ENCODE data around the gene HDAC4.

HDAC4 gene

GRCh38 chr2:239139566-239139965, 261.3 kb downstream of the HDAC4 start:
- TF ChIP-seq ZFX (IDR thresholded peaks at IDR 0.05; ENCODE audit: borderline replicate concordance) (no peak), CTCF (IDR thresholded peaks at IDR 0.05) (no peak)
- no peak overlapping the region for H3K27ac ChIP-seq

DNA sequence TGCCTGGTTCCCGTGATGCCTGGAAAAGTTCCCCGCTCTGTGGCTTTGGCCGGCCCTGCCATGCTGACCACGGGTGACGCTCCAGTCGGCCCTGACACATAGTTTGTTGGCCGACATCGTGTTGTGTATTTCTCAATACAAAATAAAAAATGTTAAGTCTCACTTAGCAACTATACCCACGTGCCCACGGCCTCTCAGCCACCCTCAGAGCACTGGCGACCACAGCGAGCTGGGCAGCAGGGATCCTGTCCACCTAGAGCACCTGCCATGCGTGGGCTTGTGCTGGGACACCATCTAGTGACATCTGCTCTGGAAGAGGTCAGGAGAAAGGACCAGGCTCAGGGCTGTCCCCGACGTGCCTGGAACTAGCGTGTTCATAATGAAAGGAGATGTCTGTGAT, 261.7 kb downstream of the HDAC4 start:
- TF ChIP-seq CTCF (IDR thresholded peaks at IDR 0.05) (no peak), ZFX (IDR thresholded peaks at IDR 0.05; ENCODE audit: borderline replicate concordance) (no peak)
- no peak overlapping the region for H3K27ac ChIP-seq

DNA sequence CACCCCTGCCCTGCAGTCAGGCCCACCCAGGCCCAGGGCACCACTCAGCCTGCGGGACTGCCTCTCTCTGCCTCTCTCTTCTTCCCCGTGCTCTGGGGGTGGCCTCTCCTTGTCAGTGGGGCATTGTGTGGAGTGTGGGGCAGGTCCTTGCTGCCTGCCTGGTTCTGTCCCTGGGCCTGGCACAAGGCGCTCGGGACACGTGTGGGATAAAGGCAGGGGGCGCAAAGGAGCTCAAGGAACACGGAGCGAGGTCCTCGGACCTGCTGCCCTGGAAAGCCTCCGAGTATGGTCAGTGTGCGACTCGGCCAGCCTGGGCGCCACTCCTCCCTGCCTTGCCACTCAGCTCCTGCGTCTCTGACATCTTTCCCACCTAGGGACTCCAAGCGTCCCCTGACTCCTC, 262.2 kb downstream of the HDAC4 start:
- no peak overlapping the region for H3K27ac ChIP-seq
- TF ChIP-seq CTCF (IDR thresholded peaks at IDR 0.05) (no peak), ZFX (IDR thresholded peaks at IDR 0.05; ENCODE audit: borderline replicate concordance) (no peak)

DNA sequence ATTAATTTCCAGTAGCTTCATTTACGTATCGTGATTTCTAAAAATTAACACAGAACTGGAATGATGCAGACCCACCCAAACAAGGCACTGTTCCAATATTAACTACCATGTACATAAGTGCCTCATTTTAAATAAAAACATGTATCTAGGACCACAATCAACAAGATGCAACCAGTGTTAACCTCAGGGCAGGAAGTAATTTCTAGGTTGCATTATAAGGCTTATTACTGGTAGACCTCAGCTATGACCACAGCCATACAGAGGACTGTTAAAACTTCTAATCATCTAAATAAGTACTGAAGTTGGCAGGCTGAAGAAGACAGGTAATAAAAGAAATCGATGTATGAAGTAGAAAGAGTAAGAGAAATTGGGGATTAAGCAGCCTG, 262.9 kb downstream of the HDAC4 start:
- H3K27ac ChIP-seq = no peak overlapping the region
- no peak for TF ChIP-seq ZFX (IDR thresholded peaks at IDR 0.05; ENCODE audit: borderline replicate concordance)
- TF ChIP-seq CTCF (IDR thresholded peaks at IDR 0.05) = no peak

GRCh38 chr2:239137165-239137897, 263.5 kb downstream of the HDAC4 start:
- H3K27ac ChIP-seq = no peak overlapping the region
- no peak for TF ChIP-seq ZFX (IDR thresholded peaks at IDR 0.05; ENCODE audit: borderline replicate concordance)
- no peak for TF ChIP-seq CTCF (IDR thresholded peaks at IDR 0.05)

DNA sequence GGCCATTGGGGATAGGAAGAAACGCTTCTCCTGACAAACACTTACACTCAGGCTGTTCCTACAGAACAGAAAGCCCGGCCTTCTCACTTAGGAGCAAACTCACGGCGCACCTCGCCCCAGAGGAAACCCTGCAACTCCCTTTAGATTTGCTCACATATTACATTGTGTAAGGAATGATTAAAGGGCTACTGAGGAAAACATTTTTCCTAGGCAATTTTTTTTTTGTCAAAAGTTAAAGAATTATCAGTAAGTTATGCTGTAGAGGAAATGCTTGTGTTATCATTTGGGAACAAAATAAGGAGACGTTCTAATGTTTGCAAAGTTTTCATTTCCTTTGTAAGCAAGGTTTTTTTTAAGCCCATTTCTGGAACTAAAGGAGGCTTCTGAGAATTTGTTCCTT, 264.1 kb downstream of the HDAC4 start:
- no peak overlapping the region for H3K27ac ChIP-seq
- no peak for TF ChIP-seq ZFX (IDR thresholded peaks at IDR 0.05; ENCODE audit: borderline replicate concordance)
- no peak for TF ChIP-seq CTCF (IDR thresholded peaks at IDR 0.05)

- TF ChIP-seq ZFX (IDR thresholded peaks at IDR 0.05; ENCODE audit: borderline replicate concordance) (no peak), CTCF (IDR thresholded peaks at IDR 0.05) (no peak)
Observed at GRCh38 chr2:239136203-239136602, 264.6 kb downstream of the HDAC4 start.

More at GRCh38 chr2:239136203-239136602, 264.6 kb downstream of the HDAC4 start:
- H3K27ac ChIP-seq = no peak overlapping the region

Measured in 22Rv1 (cell line).